Stimulated activated CD4-positive, alpha-beta T cell treated with anti-CD3 and anti-CD28 coated beads, Interleukin-12 subunit alpha, Interleukin-12 subunit beta, amount 100 ng/mL, for 24 hours (primary cell): ENCODE results near the gene RENBP.

Source experiments
- DNase-seq, 2 experiments: peaks; one replicate each; pipeline ENCODE4 v3.0.0-alpha.2; 2020; ENCODE audit warnings: low read depth in 2 of 2

The RENBP gene

DNA sequence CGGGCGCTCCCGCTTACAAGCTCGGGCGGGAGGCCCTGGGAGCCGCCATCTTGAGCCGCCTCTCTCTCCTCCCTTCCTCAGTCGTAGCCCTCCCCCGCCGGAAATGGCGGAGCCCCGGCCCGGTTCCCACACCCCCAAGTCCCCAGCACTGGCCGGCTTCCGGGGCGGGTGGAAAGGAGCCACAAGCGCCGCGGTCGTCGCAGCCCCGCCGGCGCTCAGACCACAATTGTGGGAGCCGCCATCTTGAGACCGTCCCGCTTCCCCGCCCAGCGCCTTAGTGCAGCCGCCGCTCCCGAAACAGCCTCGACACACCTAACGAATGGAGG, 26.6 kb upstream of the RENBP start:
- DNase-seq = peak; percentile 70 to 79

DNA sequence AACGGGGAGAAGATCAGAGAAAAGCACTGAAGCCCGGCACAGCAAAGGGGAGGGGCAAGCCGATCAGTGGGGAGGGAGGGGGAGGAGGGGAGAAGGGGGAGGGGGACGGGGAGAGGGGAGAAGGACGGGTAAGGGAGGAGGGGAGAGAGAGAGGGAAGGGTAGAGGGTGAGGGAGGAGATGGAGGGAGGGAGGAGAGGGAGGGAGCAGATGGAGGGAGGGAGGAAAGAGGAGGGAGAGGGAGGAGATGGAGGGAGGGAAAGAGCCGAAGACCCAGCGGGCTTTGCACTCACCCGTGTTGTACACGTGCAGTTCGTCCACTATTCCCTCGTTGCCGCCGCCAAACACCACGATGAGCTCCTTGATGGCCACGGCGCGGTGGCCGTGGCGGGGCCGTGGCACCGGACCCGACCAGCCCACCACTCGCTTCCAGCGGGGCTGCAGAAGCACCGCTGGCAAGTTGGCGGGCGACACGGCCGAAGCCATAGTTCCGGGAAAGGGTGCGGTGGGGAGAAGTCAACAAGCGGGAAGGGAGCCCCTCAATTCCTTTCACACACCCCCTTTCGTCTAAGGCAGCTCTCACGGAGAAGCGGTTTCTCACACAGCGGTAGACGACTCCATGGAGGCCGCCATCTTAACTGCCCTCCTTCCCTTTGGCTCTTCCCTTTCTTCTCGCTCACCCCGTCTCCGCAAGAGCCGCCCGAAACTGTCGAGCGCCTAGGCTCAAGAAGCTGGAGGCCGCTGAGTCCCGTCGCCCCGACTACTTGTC, 26.1 kb upstream of the RENBP start:
- DNase-seq = no peak

DNA sequence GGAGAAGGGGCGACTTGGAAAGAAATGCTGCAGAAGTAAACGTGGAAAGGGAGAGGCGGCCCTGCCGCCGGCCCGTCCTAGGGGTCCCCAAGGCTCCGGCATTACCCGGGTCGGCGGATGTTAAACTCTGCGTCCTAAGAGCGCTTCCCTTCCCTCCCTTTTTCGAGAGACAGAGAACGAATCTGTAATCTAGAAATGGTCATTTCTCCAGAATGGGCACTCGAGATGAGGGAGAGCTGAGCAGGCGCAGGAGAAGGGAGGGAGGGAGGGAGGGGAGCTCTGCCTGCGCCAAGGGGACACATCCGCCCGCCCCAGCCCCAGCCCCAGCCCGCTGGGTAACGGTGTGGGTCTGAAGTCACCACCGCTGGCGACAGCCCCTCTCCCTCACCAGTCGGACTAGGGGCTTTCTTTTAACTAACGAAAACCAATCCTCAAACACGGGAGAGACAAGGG, 25.5 kb upstream of the RENBP start:
- no peak for DNase-seq

DNA sequence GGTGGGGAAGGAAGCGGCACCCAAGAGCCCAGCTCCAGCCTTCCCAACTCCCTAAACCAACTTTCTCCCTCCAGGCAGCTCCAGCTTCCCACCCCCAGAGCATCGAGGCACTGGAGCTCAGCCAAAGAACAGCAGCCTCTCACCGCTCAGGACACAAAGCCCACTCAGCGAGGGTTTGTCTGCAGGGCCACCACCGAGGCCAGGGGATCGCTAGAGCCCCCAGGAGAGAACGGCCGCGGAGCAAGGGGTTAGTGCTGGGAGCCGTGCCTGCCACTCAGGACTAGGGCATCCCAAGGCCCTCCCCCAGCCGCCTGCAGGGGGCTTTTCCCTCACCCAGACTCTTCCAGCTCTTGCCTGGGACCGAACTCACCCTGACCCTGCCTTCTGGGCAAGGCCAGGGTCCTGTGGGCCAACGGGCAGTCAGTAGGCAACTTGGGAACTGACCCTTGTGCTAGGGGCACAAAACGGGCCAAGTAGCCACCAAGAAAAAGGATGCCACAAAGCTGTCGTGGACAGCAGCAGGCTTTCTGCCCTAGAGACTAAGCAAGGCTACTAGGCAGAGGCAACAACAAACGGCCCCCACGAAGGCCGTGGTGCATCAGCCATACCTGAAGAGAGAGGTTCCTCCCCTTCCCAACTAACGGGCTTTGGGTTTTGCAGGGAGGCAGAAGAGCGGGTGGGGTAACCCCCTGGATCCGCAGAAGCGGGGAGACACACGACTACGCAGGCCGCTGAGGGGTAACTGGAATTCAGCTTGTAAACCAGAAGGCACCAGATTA, 24.9 kb upstream of the RENBP start:
- DNase-seq = no peak

DNA sequence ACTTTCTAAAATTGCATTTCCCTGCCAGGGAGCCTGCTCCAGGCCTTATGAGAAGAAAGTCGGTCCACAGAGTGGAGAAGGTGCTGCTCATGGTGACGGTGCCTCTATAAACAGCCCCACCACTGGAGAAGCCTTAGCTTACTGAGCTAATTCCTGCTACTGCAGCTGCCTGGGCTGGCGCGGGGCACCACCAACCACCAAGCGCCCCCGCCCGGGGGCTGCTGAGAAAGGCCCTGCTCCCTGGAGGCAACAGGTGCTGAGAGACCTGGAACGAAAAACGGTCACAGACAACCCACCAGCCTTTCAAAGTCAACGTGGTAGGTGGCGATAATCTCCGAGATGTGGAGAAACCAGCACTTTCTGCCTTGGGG, 24.3 kb upstream of the RENBP start:
- DNase-seq = no peak

DNA sequence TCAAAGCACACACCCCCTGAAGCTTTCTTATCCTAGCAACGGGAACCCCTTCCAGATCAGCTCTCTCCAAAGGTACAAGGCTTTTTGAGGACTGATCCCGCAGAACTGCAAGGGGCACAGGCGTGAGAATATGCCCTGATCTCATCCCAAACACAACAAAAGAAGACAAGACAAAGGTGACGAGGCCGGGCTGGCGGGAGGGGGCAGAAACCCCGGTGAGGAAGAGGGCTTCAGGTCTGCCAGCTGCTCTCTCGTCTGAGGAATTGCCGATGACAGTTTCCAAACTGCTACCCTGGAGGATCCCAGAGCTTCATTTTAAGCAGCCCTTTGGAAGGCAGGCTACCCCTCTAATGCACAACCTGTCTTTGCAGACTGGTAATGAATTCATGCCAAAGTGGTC, 23.8 kb upstream of the RENBP start:
- no peak for DNase-seq

DNA sequence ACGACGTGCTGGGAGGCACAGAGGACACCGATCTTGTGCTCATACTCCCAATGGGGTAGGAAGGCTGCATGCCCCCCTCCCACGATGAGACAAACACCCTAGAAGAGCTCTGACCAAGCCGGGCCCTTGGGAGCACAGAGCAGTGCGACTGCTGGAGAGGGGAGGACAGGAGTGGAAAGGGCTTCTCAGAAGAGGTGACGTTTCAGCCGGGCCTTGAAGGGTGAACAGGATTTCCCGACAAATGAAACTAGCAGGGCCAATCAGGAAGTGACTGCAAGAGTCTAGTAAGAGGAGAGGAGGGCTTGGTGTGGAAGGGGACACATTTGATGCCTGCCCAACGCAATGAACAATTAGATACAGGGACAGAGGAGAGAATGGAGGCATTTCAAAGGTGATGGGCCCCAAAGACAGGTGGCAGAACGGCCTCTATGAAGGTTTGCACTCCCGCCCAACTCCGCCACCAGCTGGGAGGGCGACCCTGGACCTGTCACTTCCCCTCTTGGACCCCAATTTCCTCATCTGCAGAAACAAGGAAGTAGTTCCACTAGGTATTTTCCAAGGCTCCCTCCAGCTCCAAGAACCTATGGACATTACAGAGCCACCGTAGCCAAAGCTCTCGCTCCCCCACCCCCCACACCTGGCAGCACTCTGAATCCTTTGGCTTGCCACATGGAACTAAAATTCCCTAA, 23.2 kb upstream of the RENBP start:
- DNase-seq = no peak

DNA sequence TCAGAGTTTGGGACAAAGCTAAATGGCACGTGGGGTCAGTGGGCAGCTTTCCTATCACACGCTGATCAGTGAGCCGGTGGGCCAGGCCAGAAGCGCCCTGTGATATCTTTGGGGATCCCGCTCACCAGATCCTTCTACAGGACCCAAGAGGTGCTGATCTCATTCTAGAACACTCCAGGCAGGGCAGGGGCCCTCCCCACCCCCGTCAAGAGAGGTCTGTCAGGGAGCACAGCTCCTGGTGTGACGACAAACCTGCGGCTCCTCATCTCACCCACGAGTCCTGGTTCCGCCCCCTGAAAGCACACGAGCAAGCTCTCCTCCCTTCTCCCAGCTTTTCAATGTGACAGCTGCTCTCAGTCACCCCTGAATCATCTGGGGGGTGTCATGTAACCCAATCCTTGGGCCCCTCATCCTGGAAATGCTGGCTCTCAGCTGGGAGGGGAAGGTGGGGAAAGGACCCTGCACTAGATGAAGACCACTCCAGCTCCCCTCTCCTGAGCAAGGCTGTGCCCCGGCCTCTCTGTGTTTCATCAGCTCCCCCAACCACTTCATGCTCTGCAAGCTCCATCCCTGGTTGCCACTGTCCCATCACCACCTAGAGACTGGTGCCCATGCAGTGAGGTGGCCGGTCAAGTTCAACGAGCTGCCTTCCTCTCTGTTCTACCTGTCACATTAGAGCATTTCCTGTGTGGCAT, 22.5 kb upstream of the RENBP start:
- no peak for DNase-seq

DNA sequence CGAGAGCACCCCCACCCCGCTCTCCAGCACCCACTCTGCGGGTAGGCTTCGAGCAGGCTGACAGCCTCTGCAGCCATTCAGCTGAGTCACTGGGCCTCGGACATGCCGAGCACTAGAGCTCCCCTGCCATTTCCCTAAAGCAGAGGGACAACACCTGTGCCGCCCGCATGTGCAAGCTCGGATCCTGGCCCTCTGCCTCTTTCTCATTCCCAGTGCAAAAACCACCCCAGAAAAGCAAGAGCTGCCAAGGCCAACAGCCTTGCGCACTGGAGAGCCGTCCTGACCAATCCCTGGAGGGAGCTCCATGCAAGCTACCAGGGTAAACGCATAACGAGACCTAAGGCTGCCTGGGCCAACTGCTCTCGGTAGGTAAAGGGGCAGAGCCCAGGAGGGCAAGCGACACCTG, 21.8 kb upstream of the RENBP start:
- DNase-seq = no peak

DNA sequence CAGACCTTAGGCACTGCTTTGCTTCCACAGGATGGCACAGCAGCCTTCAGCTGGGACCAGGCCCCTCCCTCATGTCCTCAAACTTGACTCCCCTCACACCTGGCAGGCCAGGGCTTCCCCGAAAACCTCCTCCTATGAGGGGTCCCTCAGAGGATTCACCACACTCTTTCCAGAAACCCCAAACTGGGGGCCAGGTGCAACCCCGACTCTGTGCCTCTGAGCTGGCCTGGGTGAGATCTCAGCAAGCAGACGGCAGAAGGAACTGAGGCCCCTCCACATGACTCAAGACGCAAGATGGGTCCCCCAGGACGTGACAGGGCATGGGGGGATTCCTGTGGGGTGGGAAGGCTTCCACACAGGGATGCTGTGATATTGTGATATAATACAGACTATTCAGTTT, 21.0 kb upstream of the RENBP start:
- DNase-seq = no peak

DNA sequence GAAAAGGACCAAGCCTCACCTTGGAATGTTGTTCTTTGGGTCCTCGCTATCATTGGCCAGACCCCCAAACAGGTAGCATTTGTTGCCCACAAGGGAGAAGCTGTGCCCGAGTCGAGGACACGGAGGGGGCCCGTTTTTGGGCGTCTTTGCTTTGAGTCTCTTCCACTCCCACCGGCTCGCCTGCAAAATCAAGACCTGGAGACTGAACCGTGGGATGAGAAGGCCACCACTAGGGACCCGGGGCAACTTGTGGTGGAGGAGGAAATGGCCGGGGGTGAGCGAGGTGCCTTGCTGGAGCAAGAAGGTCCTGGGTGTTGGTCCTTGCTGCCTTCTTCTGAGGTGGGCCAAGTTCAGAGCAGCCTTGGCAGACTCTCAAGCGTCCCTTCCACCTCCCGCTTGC, 19.7 kb upstream of the RENBP start:
- DNase-seq = no peak

DNA sequence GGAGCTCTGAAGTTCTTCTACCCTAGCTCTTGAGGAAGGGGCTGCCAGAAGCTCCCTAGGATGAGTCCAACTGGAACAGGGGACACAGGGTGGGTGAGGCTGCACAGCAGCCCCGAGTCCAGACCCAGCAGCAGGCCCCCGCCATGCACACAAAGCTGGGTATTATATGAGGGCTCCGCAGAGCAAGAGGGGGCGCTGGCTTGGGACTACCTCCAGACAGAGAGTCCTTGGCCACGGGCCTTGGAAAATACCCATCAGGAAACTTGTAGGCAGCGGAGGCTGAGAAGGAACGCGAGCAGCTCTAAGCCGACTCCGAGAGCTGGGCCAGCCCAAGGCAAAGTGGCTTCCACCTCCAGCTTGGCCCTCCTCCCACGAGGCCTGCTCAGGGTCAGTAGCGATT, 19.1 kb upstream of the RENBP start:
- DNase-seq = no peak

DNA sequence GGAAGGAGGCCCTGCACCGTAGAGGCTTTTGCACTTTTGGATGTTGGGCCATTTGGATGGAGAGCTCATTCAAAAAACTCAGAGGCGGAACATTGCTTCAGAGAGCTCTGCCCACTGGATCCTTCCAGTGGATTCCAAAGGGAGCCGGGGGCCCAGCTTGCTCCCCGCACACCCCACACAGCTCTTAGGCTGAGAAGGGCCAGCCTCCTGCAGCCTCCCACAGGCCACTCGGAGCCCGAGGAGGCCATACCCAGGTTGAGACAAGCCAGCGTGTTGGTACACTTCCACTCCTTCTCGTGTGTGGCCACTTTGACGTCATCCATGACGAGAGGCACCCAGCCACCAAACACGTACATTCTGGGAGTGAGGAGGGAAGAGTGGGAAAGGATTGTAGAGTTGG, 16.8 kb upstream of the RENBP start:
- no peak for DNase-seq

DNA sequence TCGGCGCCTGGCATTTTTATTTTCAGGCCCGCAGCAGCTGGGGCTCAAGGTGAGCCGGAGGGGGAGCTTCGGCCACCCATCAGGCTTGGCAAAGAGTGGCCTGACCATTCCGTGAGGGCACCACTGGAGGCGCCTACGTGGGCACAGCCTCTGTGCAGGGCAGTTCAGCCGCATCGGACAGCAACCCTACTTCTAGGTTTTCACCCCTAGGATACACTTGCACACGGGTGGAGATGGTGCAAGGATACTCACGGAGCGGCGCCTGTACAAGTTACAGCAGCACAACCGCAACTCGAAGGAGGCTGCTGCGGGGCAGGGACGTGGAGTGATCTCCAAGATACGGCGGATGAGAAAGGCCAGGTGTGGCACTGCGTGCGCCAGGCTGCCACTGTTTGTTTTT, 16.3 kb upstream of the RENBP start:
- no peak for DNase-seq

DNA sequence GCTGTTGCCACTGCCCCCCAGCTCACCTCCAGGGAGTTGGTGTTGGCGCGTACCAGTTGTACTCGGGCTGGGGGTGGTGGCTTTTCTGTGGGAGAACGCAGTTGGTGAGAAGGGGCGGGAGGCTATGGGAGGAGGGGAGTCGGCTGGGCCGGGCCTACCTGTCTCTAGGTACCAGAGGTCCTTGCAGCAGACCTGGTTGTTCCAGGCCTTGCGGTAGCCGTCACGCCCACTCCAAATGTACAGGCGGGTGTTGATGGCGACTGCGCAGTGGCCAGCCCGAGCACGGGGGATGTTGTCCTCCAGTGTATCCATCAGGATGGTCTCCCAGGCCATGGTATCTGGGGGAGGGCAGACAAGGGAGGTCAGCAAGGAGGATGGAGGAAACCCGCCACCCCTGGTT, 15.6 kb upstream of the RENBP start:
- no peak for DNase-seq

DNA sequence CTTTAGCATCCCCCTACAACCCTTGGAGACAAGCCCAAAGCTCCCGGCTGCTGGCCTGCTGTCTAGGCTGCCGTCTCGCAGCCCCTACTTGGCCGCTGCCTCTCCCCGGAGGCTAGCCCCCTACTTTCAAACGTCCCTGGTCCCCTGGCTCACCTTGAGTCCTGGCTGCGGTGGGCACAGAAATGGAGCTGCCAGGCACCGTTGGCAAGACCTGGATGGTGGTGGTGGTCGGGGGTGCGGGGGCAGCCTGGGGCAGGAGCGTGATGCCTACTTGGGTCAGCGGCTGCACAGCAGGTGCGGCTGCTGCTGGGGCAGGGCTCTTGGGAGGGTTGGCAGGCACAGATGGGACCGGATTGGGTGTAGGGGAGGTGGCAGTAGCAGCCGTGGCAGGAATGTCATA, 15.2 kb upstream of the RENBP start:
- DNase-seq = no peak

DNA sequence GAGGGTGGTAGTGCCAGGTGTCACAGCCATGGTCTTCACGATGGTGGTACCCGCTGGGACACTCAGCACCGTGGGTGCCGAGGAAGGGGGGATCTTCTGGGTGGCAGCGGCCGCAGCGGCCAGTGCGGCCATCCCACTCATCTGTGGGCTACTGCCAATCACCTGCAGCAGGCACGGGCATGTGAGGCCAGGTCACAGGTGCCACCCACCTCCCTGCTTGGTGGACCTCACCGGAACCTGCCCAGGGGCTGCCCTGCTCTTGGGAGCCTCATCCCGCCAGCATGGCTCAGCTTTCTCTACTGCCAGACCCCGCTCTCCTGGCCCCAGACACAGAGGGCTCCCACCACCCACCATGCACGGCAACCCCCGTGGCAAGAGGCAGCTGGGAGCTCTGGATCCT, 14.2 kb upstream of the RENBP start:
- no peak for DNase-seq

DNA sequence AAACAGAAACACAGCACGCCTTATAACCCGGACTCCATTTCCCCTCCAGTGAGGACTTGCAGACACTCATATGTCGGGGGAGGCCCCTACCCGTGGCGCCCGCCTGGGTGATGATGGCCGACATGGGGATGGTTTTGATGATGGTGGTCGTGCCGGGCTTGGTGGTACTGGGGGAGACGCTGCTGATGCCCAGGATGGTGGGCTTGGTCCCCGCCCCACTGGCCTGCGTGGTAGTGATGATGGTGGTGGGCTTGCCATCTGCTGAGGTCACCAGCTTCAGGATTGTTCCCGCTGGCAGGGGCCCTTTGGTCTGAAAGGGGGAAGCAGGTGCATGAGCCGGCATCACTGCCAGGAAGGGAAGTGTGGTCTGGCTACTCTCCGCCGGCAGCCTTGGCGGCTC, 12.8 kb upstream of the RENBP start:
- DNase-seq = no peak

DNA sequence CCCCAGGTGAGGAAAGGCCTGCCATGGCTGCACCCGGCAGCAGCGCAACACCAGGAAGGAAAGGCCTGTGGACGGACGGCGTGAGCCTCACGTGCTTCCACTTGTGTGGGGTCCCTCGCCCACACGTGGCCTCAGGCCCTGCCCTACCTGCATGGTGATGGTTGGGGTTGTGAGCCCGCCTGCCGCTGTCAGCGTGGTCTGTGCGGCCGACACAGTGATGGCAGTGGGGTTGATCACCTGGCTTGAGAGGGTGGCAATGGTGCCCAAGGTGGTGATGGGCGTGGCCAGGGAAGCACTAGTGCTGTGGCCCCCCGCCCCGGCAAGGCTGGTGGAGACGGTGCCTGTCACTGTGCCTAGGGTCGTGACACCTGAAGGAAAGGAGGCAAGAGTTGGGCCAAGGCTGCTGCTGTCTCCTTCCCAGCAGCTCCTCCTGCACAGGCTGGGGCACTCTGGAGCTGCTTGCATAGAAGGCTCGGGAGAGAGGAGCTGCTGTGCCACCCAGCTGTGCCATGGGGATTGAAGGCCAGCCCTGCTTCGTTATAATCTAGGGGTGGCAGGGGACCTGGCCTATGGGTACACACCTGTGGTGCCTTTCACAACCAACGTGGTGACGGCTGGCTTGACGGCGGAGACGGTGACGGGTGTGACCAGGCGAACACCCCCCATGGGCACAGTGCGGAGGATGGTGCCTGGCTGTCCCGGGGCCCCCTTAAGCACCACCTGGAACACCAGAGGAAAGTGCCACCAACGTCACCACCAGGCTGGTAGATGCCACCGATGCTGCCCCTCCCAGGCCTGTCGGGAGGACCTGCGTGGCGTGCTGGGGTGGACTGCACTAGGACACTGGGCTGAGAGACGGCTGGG, 11.8 kb upstream of the RENBP start:
- no peak for DNase-seq

DNA sequence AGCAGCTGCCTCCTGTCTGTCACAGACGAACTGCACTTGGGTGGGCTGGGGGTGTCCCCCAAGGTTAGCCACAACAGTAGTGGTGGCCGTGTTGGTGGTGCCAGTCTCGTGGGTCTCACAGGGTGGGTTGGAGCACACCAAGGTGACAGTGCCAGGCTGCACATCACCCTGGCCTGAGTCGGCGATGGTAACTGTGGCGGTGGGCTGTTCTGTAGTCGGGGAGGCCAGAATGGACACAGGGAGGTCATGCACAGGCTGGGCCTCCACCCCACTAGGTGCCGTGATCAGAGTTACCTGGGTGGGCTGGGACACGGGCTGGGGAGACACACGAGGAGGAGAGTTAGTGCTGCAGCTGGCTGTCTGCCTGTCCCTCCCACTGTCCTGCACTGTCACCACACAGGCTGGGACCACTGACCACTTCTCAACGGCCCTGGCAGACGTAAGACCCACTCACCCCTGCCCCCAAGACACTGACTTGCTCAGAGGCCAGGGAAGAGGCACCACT, 10.8 kb upstream of the RENBP start:
- DNase-seq = no peak

DNA sequence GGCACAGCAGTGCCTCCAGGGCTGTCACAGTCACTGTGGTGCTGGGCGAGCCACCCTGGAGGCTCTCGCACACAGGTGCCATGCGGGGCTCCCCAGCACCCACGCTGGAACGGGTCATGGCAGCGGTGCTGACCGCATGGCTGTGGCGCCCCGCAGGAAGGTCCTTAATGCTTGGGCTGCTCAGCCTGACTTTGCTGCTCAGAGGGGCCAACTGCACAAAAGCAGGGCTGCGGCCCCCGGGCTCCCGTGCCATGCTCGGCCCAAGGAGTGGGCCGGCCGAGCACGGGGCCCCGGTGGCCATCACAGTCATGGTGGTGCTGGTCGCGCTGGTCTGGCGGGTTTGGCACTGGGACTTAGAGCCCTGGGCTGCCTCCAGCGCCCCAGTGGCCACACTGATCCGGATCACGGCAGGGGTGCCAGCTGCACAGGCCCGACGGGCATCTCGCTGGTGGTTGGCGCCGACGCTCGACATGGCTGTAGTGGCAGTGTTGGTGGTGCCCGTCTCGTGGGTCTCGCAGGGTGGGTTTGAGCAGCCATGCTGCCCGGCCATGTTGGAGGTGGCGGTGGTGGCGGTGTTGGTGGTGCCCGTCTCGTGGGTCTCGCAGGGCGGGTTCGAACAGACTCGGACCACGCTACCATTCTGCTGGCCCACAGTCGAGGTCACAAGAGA, 10.2 kb upstream of the RENBP start:
- DNase-seq = no peak
